ENCODE data around the gene TRIM56.

TRIM56 gene

DNA sequence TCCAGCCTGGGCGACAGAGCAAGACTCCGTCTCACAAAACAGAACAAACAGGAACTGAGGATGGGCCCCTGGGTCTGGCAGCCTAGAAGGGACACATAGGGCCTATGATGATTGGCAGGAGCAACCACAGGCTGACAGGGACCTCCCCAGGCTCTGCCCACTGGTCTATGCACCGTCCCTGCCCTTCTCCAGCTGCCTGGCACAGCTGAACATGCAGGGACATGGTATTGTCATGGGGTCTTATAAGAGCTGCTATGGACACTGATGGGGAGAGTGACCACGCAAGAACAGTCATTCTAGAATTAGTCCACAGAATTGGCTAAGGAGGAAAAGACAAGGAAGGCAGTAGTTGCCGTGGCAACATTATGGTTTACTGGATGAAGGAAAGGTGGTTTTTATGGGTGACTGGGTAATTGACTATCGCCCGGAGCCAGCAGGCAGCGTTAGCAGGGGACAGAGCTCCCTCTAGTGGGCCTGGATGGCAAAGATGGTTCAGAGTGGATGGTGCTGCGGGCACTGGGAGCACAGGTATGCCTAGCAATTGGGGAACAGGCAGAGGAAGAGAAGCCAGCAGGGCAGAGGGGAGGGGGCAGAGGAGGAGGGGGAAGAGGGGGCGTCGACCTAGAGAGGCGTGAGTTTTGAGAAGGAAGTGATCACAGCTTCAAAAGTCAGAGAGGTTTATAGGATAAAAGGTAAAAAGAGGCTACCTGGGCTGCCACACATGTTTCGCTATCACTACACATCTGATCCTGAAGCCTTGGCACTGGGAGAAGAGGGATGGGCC lies 7.8 kb upstream of the TRIM56 start:
- Histone ChIP-seq H3K4me3 (replicated peaks; ENCODE audit: insufficient read depth, low read length) (no peak overlapping the region), H3K27me3 (ENCODE audit: insufficient read depth, poor library complexity, severe bottlenecking) (no peaks in the 10 kb centered on the region), H3K27ac (replicated peaks) (no peak overlapping the region)
- DNase-seq (ENCODE audit: low read depth in 1 of 2, low spot score in 1 of 2) = peak; percentile 47 to 85
- TF ChIP-seq SPI1 (IDR thresholded peaks at IDR 0.05; ENCODE audit: borderline replicate concordance, low read depth) (0 out of 2 replicates have a peak, but pooled peaks have one; percentile 8), GABPA (IDR thresholded peaks at IDR 0.05; ENCODE audit: low read depth) (no peak)
- TF ChIP-seq, protein P1, sequence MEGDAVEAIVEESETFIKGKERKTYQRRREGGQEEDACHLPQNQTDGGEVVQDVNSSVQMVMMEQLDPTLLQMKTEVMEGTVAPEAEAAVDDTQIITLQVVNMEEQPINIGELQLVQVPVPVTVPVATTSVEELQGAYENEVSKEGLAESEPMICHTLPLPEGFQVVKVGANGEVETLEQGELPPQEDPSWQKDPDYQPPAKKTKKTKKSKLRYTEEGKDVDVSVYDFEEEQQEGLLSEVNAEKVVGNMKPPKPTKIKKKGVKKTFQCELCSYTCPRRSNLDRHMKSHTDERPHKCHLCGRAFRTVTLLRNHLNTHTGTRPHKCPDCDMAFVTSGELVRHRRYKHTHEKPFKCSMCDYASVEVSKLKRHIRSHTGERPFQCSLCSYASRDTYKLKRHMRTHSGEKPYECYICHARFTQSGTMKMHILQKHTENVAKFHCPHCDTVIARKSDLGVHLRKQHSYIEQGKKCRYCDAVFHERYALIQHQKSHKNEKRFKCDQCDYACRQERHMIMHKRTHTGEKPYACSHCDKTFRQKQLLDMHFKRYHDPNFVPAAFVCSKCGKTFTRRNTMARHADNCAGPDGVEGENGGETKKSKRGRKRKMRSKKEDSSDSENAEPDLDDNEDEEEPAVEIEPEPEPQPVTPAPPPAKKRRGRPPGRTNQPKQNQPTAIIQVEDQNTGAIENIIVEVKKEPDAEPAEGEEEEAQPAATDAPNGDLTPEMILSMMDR (IDR thresholded peaks at IDR 0.05; ENCODE audit: insufficient read depth, low read length) = peak; percentile 73

DNA sequence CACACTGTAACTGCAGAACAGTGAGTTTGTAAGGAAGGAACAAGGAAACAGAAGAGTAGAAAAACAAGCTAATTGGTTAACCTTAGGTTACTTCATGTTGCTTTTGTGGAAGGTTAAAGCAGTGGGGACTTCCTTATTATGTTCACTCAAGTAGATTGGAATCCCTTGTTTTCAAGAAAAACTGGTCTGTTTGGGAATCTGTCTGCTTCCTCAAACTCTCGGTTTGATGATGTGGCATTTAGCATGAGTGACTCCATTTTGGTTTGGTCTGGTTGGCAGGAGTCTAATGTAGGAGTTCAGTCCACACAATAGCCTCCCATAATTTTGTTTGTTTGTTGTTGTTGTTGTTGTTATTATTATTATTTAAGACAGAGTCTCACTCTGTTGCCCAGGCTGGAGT lies 3.8 kb upstream of the TRIM56 start:
- no peak for TF ChIP-seq POLR2AphosphoS5 (IDR thresholded peaks at IDR 0.05; ENCODE audit: low read depth)
- TF ChIP-seq SPI1 (IDR thresholded peaks at IDR 0.05; ENCODE audit: borderline replicate concordance, low read depth) = peak; percentile 66; the same call in 1 of the 2 replicates
- TF ChIP-seq, protein P2, sequence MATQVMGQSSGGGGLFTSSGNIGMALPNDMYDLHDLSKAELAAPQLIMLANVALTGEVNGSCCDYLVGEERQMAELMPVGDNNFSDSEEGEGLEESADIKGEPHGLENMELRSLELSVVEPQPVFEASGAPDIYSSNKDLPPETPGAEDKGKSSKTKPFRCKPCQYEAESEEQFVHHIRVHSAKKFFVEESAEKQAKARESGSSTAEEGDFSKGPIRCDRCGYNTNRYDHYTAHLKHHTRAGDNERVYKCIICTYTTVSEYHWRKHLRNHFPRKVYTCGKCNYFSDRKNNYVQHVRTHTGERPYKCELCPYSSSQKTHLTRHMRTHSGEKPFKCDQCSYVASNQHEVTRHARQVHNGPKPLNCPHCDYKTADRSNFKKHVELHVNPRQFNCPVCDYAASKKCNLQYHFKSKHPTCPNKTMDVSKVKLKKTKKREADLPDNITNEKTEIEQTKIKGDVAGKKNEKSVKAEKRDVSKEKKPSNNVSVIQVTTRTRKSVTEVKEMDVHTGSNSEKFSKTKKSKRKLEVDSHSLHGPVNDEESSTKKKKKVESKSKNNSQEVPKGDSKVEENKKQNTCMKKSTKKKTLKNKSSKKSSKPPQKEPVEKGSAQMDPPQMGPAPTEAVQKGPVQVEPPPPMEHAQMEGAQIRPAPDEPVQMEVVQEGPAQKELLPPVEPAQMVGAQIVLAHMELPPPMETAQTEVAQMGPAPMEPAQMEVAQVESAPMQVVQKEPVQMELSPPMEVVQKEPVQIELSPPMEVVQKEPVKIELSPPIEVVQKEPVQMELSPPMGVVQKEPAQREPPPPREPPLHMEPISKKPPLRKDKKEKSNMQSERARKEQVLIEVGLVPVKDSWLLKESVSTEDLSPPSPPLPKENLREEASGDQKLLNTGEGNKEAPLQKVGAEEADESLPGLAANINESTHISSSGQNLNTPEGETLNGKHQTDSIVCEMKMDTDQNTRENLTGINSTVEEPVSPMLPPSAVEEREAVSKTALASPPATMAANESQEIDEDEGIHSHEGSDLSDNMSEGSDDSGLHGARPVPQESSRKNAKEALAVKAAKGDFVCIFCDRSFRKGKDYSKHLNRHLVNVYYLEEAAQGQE (IDR thresholded peaks at IDR 0.05; ENCODE audit: insufficient replicate concordance, low read depth) = no peak
- TF ChIP-seq, protein P1 (IDR thresholded peaks at IDR 0.05; ENCODE audit: insufficient read depth, low read length) = no peak
- no peak for TF ChIP-seq GABPA (IDR thresholded peaks at IDR 0.05; ENCODE audit: low read depth)
- Histone ChIP-seq H3K27me3 (ENCODE audit: insufficient read depth, poor library complexity, severe bottlenecking) (no peaks in the 10 kb centered on the region), H3K4me3 (replicated peaks; ENCODE audit: insufficient read depth, low read length) (no peak overlapping the region), H3K27ac (replicated peaks) (no peak overlapping the region; the same call in 1 of the 2 replicates)
- DNase-seq (ENCODE audit: low read depth in 1 of 2, low spot score in 1 of 2) = peak; percentile 10 to 35

DNA sequence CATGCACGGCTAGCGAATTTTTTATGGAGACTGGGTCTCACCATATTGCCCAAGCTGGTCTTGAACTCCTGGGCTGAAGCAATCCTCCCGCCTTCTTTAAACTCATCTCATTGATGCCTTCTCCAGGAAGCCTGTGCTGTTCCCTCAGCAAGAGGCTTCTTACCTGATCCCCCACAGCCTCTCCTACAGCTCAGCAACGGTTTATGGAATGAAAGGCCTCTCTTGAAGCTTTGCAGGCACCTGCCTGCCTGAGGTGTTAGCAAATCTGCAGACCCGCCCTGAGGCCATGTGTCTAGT lies 468 bp upstream of the TRIM56 start:
- Histone ChIP-seq H3K4me3 (replicated peaks; ENCODE audit: insufficient read depth, low read length) (peak overlapping the region; percentile 74), H3K27me3 (ENCODE audit: insufficient read depth, poor library complexity, severe bottlenecking) (no peaks in the 10 kb centered on the region), H3K27ac (replicated peaks) (peak overlapping the region; percentile 95)
- DNase-seq (ENCODE audit: low read depth in 1 of 2, low spot score in 1 of 2) = no peak
- TF ChIP-seq GABPA (IDR thresholded peaks at IDR 0.05; ENCODE audit: low read depth) = no peak

DNA sequence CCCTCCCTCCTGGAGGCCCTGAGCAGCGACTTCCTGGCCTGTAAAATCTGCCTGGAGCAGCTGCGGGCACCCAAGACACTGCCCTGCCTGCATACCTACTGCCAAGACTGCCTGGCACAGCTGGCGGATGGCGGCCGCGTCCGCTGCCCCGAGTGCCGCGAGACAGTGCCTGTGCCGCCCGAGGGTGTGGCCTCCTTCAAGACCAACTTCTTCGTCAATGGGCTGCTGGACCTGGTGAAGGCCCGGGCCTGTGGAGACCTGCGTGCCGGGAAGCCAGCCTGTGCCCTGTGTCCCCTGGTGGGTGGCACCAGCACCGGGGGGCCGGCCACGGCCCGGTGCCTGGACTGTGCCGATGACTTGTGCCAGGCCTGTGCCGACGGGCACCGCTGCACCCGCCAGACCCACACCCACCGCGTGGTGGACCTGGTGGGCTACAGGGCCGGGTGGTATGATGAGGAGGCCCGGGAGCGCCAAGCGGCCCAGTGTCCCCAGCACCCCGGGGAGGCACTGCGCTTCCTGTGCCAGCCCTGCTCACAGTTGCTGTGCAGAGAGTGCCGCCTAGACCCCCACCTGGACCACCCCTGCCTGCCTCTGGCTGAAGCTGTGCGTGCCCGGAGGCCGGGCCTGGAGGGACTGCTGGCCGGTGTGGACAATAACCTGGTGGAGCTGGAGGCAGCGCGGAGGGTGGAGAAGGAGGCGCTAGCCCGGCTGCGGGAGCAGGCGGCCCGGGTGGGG lies 2.2 kb downstream of the TRIM56 start:
- Histone ChIP-seq H3K27ac (replicated peaks) (no peak overlapping the region), H3K4me3 (replicated peaks; ENCODE audit: insufficient read depth, low read length) (no peak overlapping the region), H3K27me3 (ENCODE audit: insufficient read depth, poor library complexity, severe bottlenecking) (no peaks in the 10 kb centered on the region)
- DNase-seq (ENCODE audit: low read depth in 1 of 2, low spot score in 1 of 2) = no peak
- TF ChIP-seq GABPA (IDR thresholded peaks at IDR 0.05; ENCODE audit: low read depth) (no peak), POLR2AphosphoS5 (IDR thresholded peaks at IDR 0.05; ENCODE audit: low read depth) (no peak)
- TF ChIP-seq, protein P1 (IDR thresholded peaks at IDR 0.05; ENCODE audit: insufficient read depth, low read length) = no peak

DNA sequence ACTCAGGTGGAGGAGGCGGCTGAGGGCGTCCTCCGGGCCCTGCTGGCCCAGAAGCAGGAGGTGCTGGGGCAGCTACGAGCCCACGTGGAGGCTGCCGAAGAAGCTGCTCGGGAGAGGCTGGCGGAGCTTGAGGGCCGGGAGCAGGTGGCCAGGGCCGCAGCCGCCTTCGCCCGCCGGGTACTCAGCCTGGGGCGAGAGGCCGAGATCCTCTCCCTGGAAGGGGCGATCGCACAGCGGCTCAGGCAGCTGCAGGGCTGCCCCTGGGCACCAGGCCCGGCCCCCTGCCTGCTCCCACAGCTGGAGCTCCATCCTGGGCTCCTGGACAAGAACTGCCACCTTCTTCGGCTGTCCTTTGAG lies 2.8 kb downstream of the TRIM56 start:
- TF ChIP-seq, protein P1 (IDR thresholded peaks at IDR 0.05; ENCODE audit: insufficient read depth, low read length) = no peak
- TF ChIP-seq, protein P2 (IDR thresholded peaks at IDR 0.05; ENCODE audit: insufficient replicate concordance, low read depth) = no peak
- TF ChIP-seq SPI1 (IDR thresholded peaks at IDR 0.05; ENCODE audit: borderline replicate concordance, low read depth) (no peak), GABPA (IDR thresholded peaks at IDR 0.05; ENCODE audit: low read depth) (no peak), POLR2AphosphoS5 (IDR thresholded peaks at IDR 0.05; ENCODE audit: low read depth) (no peak)
- H3K4me3 ChIP-seq (replicated peaks; ENCODE audit: insufficient read depth, low read length) = no peak overlapping the region
- H3K27me3 ChIP-seq (ENCODE audit: insufficient read depth, poor library complexity, severe bottlenecking) = no peaks in the 10 kb centered on the region
- H3K27ac ChIP-seq (replicated peaks) = no peak overlapping the region
- no peak for DNase-seq (ENCODE audit: low read depth in 1 of 2, low spot score in 1 of 2)

Data from HL-60 (cell line).